ENCODE measurements around the gene MALAT1. TPM values are rescaled to one million over a fixed set of nuclear protein-coding genes. Genes with fewer than 3 reads are reported as not detected.
A peak's percentile ranks its signal among the peaks of the same experiment; 100 is the strongest.

Gene MALAT1
- total and polyA plus RNA-seq, 2 of the 13 experiments (the other 11 are each of a cell fraction or from before 2014, with no cell fraction given) = 143 to 1,237 TPM

GRCh38 chr11:65505466-65506289 is 6.8 kb downstream of the MALAT1 start (continued):
- TF ChIP-seq ZNF800 (CRISPR knock-in tag; IDR thresholded peaks at IDR 0.05) (no peak), ASH2L (IDR thresholded peaks at IDR 0.05; ENCODE audit: insufficient read length, low read depth, low read length) (peak; percentile 33), ZNF782 (CRISPR knock-in tag; IDR thresholded peaks at IDR 0.05; ENCODE audit: borderline replicate concordance) (no peak), ZNF574 (CRISPR knock-in tag; IDR thresholded peaks at IDR 0.05) (no peak), KDM6A (CRISPR knock-in tag; IDR thresholded peaks at IDR 0.05; ENCODE audit: low read depth) (no peak), NR1H2 (CRISPR knock-in tag; IDR thresholded peaks at IDR 0.05; ENCODE audit: borderline replicate concordance, low read depth) (no peak), ZEB1 (IDR thresholded peaks at IDR 0.05; ENCODE audit: insufficient replicate concordance, low read depth) (no peak), HMGA1 (CRISPR knock-in tag; conservative IDR thresholded peaks at IDR 0.05) (no peak), DNMT3B (CRISPR knock-in tag; conservative IDR thresholded peaks at IDR 0.05) (0 out of 2 replicates have a peak, but pooled peaks have one; percentile 7), THAP8 (CRISPR knock-in tag; IDR thresholded peaks at IDR 0.05; ENCODE audit: borderline replicate concordance) (no peak), CERS6 (CRISPR knock-in tag; IDR thresholded peaks at IDR 0.05) (no peak), ZNF383 (CRISPR knock-in tag; IDR thresholded peaks at IDR 0.05; ENCODE audit: borderline replicate concordance) (no peak), NFYB (CRISPR knock-in tag; IDR thresholded peaks at IDR 0.05) (no peak), TP53 (CRISPR knock-in tag; conservative IDR thresholded peaks at IDR 0.05) (no peak), ZNF496 (CRISPR knock-in tag; IDR thresholded peaks at IDR 0.05; ENCODE audit: insufficient replicate concordance) (no peak), ZBTB1 (CRISPR knock-in tag; IDR thresholded peaks at IDR 0.05; ENCODE audit: borderline replicate concordance) (no peak), PRDM15 (CRISPR knock-in tag; IDR thresholded peaks at IDR 0.05) (no peak), ZNF557 (CRISPR knock-in tag; IDR thresholded peaks at IDR 0.05) (no peak)

All from HepG2 (cell line).